IPS-18a (cell line): ENCODE measurements around the gene BAIAP2.

ENCODE experiments used
- H3K27ac ChIP-seq: one replicate; pipeline ENCODE4 v1.5.1; 2013; ENCODE audit warnings: low read length
- H3K27me3 ChIP-seq: one replicate; pipeline ENCODE4 v1.6.1; 2013; ENCODE audit warnings: mild to moderate bottlenecking, low read length; ENCODE audit not compliant: control insufficient read depth, insufficient read depth
- H3K36me3 ChIP-seq: one replicate; pipeline ENCODE4 v1.6.1; 2013; ENCODE audit warnings: low read depth, low read length; ENCODE audit not compliant: control insufficient read depth
- H3K4me1 ChIP-seq: one replicate; pipeline ENCODE4 v1.6.1; 2013; ENCODE audit warnings: low read depth, low read length; ENCODE audit not compliant: control insufficient read depth
- H3K4me3 ChIP-seq: one replicate; pipeline ENCODE4 v1.5.1; 2013; ENCODE audit warnings: low read length
- H3K9ac ChIP-seq: one replicate; pipeline ENCODE4 v1.6.1; 2013; ENCODE audit warnings: mild to moderate bottlenecking, low read length, moderate library complexity
- H3K9me3 ChIP-seq: one replicate; pipeline ENCODE4 v1.6.1; 2013; ENCODE audit warnings: low read depth, low read length; ENCODE audit not compliant: control insufficient read depth

The BAIAP2 gene

GRCh38 chr17:81094509-81095382 is 59.8 kb downstream of the BAIAP2 start:
- H3K9me3 ChIP-seq, result no peaks in the 10 kb centered on the region
- no peaks in the 10 kb centered on the region for H3K36me3 ChIP-seq
- H3K9ac ChIP-seq, result peak overlapping the region; percentile 7
- no peaks in the 10 kb centered on the region for H3K27me3 ChIP-seq
- peaks cover 35% of the 10 kb centered on the region for H3K4me1 ChIP-seq
- no peak overlapping the region for H3K4me3 ChIP-seq
- H3K27ac ChIP-seq, result peak overlapping the region; percentile 69

GRCh38 chr17:81095383-81095762 is 60.4 kb downstream of the BAIAP2 start:
- Histone ChIP-seq H3K36me3 (no peaks in the 10 kb centered on the region), H3K4me1 (peaks cover 33% of the 10 kb centered on the region), H3K9me3 (no peaks in the 10 kb centered on the region), H3K9ac (peak overlapping the region; percentile 7), H3K27me3 (no peaks in the 10 kb centered on the region), H3K4me3 (no peak overlapping the region), H3K27ac (no peak overlapping the region)

- H3K9me3 ChIP-seq, result no peaks in the 10 kb centered on the region
- H3K9ac ChIP-seq, result peak overlapping the region; percentile 21
- H3K36me3 ChIP-seq, result no peaks in the 10 kb centered on the region
- H3K27me3 ChIP-seq, result no peaks in the 10 kb centered on the region
- H3K4me1 ChIP-seq, result peaks cover 29% of the 10 kb centered on the region
- H3K4me3 ChIP-seq, result peak overlapping the region; percentile 14
- no peak overlapping the region for H3K27ac ChIP-seq
Observed at GRCh38 chr17:81096741-81097133, 61.8 kb downstream of the BAIAP2 start.

- H3K27me3 ChIP-seq, result no peaks in the 10 kb centered on the region
- H3K9me3 ChIP-seq, result no peaks in the 10 kb centered on the region
- peak overlapping the region; percentile 21 for H3K9ac ChIP-seq
- H3K36me3 ChIP-seq, result no peaks in the 10 kb centered on the region
- H3K4me1 ChIP-seq, result peaks cover 29% of the 10 kb centered on the region
- H3K4me3 ChIP-seq, result peak overlapping the region; percentile 14
- H3K27ac ChIP-seq, result no peak overlapping the region
Observed at GRCh38 chr17:81097134-81097942, 62.4 kb downstream of the BAIAP2 start.

GRCh38 chr17:81097943-81098308 is 63.0 kb downstream of the BAIAP2 start:
- Histone ChIP-seq H3K9me3 (no peaks in the 10 kb centered on the region), H3K36me3 (no peaks in the 10 kb centered on the region), H3K4me3 (no peak overlapping the region), H3K9ac (no peak overlapping the region), H3K27me3 (no peaks in the 10 kb centered on the region), H3K27ac (no peak overlapping the region), H3K4me1 (peaks cover 29% of the 10 kb centered on the region)

GRCh38 chr17:81099888-81100287 is 64.9 kb downstream of the BAIAP2 start:
- Histone ChIP-seq H3K27me3 (no peaks in the 10 kb centered on the region), H3K4me1 (peaks cover 16% of the 10 kb centered on the region), H3K9ac (no peak overlapping the region), H3K27ac (no peak overlapping the region), H3K4me3 (no peak overlapping the region), H3K36me3 (no peaks in the 10 kb centered on the region), H3K9me3 (no peaks in the 10 kb centered on the region)

- peaks cover 10% of the 10 kb centered on the region for H3K4me1 ChIP-seq
- no peak overlapping the region for H3K27ac ChIP-seq
Observed at GRCh38 chr17:81100668-81101067, 65.7 kb downstream of the BAIAP2 start.

GRCh38 chr17:81101614-81102306 is 66.8 kb downstream of the BAIAP2 start:
- Histone ChIP-seq H3K27me3 (no peaks in the 10 kb centered on the region), H3K36me3 (no peaks in the 10 kb centered on the region), H3K27ac (no peak overlapping the region), H3K9ac (no peak overlapping the region), H3K4me3 (no peak overlapping the region), H3K9me3 (no peaks in the 10 kb centered on the region), H3K4me1 (peaks cover 4% of the 10 kb centered on the region)

More at GRCh38 chr17:81100668-81101067, 65.7 kb downstream of the BAIAP2 start:
- H3K27me3 ChIP-seq, result no peaks in the 10 kb centered on the region
- H3K36me3 ChIP-seq, result no peaks in the 10 kb centered on the region
- no peaks in the 10 kb centered on the region for H3K9me3 ChIP-seq
- H3K4me3 ChIP-seq, result no peak overlapping the region
- H3K9ac ChIP-seq, result no peak overlapping the region

GRCh38 chr17:81102352-81102751 is 67.4 kb downstream of the BAIAP2 start:
- no peaks in the 10 kb centered on the region for H3K27me3 ChIP-seq
- H3K36me3 ChIP-seq, result no peaks in the 10 kb centered on the region
- H3K9me3 ChIP-seq, result no peaks in the 10 kb centered on the region
- no peak overlapping the region for H3K27ac ChIP-seq
- H3K4me1 ChIP-seq, result no peaks in the 10 kb centered on the region
- no peak overlapping the region for H3K4me3 ChIP-seq
- no peak overlapping the region for H3K9ac ChIP-seq

GRCh38 chr17:81102869-81103268 is 67.9 kb downstream of the BAIAP2 start:
- H3K36me3 ChIP-seq, result no peaks in the 10 kb centered on the region
- H3K4me1 ChIP-seq, result no peaks in the 10 kb centered on the region
- H3K27me3 ChIP-seq, result no peaks in the 10 kb centered on the region
- H3K4me3 ChIP-seq, result no peak overlapping the region
- H3K9me3 ChIP-seq, result no peaks in the 10 kb centered on the region
- no peak overlapping the region for H3K27ac ChIP-seq
- no peak overlapping the region for H3K9ac ChIP-seq

GRCh38 chr17:81103379-81103778 is 68.4 kb downstream of the BAIAP2 start:
- H3K36me3 ChIP-seq, result no peaks in the 10 kb centered on the region
- no peaks in the 10 kb centered on the region for H3K27me3 ChIP-seq
- H3K27ac ChIP-seq, result no peak overlapping the region
- no peaks in the 10 kb centered on the region for H3K9me3 ChIP-seq
- no peaks in the 10 kb centered on the region for H3K4me1 ChIP-seq
- H3K4me3 ChIP-seq, result no peak overlapping the region
- H3K9ac ChIP-seq, result no peak overlapping the region
